Right kidney (tissue), 1 donor: Measurements from ENCODE around the gene SLIT1.

Experiments
- DNase-seq: peaks from one replicate; pipeline ENCODE4 v3.0.0-alpha.2; 2016

The SLIT1 gene

GRCh38 chr10:97138846-97139245, 46.9 kb downstream of the SLIT1 start:
- DNase-seq, result no peak

- no peak for DNase-seq
Observed at GRCh38 chr10:97138174-97138573, 47.6 kb downstream of the SLIT1 start.

- no peak for DNase-seq
Observed at GRCh38 chr10:97136756-97137155, 49.0 kb downstream of the SLIT1 start.

- DNase-seq, result no peak
Observed at GRCh38 chr10:97135464-97135863, 50.3 kb downstream of the SLIT1 start.

GRCh38 chr10:97134983-97135382, 50.8 kb downstream of the SLIT1 start:
- no peak for DNase-seq

GRCh38 chr10:97134110-97134509, 51.6 kb downstream of the SLIT1 start:
- DNase-seq, result no peak

- DNase-seq, result no peak
Observed at GRCh38 chr10:97132273-97132672, 53.5 kb downstream of the SLIT1 start.

- DNase-seq, result no peak
Observed at GRCh38 chr10:97131666-97132065, 54.1 kb downstream of the SLIT1 start.

- no peak for DNase-seq
Observed at GRCh38 chr10:97131181-97131628, 54.6 kb downstream of the SLIT1 start.

GRCh38 chr10:97129666-97130065, 56.1 kb downstream of the SLIT1 start:
- no peak for DNase-seq

- no peak for DNase-seq
Observed at GRCh38 chr10:97128516-97129154, 57.1 kb downstream of the SLIT1 start.

GRCh38 chr10:97128039-97128492, 57.7 kb downstream of the SLIT1 start:
- no peak for DNase-seq

- no peak for DNase-seq
Observed at GRCh38 chr10:97127509-97127908, 58.2 kb downstream of the SLIT1 start.

- no peak for DNase-seq
Observed at GRCh38 chr10:97124211-97124610, 61.5 kb downstream of the SLIT1 start.

- DNase-seq, result no peak
Observed at GRCh38 chr10:97123765-97124164, 62.0 kb downstream of the SLIT1 start.

- DNase-seq, result no peak
Observed at GRCh38 chr10:97121041-97121440, 64.7 kb downstream of the SLIT1 start.

GRCh38 chr10:97120370-97120769, 65.4 kb downstream of the SLIT1 start:
- DNase-seq, result no peak

- no peak for DNase-seq
Observed at GRCh38 chr10:97119058-97119745, 66.6 kb downstream of the SLIT1 start.

- DNase-seq, result no peak
Observed at GRCh38 chr10:97117372-97117771, 68.4 kb downstream of the SLIT1 start.

GRCh38 chr10:97116462-97117162, 69.1 kb downstream of the SLIT1 start:
- no peak for DNase-seq

- DNase-seq, result no peak
Observed at GRCh38 chr10:97115846-97116245, 69.9 kb downstream of the SLIT1 start.

- no peak for DNase-seq
Observed at GRCh38 chr10:97111615-97112014, 74.1 kb downstream of the SLIT1 start.

GRCh38 chr10:97109547-97109946, 76.2 kb downstream of the SLIT1 start:
- no peak for DNase-seq

- DNase-seq, result no peak
Observed at GRCh38 chr10:97107551-97107950, 78.2 kb downstream of the SLIT1 start.
